ENCODE results near the gene ARIH1.

Gene ARIH1

DNA sequence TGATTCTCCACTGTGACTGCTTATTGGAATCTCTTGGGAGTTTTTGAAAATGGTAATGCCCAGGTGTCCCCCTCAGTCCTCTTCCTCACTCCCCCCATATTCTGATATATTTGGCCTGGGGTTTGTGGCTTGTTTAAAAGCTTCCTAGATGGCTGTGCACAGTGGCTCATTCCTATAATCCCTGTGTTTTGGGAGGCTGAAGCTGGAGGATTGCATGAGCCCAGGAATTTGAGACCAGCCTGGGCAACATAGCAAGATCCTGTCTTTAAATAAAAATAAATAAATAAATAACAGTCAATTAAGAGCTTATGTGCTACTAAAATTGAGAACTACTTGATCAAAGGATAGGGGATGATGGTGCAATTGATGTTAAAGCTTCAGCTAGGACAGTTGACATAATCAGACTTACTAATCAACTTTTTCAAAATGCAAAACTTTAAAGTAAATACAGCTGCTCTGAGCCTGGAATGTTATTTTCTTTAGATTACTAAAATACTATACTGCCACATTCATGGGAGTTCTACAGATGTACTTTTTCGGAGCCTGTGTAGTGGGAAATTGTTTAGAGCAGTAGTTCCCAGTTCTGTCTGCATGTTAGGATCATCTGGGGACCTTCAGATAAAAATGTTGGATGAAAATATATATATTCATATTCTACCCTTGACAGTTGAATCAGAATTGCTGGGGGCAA is 33.4 kb downstream of the ARIH1 start:
- no peak for ATAC-seq
- TF ChIP-seq, protein P1, sequence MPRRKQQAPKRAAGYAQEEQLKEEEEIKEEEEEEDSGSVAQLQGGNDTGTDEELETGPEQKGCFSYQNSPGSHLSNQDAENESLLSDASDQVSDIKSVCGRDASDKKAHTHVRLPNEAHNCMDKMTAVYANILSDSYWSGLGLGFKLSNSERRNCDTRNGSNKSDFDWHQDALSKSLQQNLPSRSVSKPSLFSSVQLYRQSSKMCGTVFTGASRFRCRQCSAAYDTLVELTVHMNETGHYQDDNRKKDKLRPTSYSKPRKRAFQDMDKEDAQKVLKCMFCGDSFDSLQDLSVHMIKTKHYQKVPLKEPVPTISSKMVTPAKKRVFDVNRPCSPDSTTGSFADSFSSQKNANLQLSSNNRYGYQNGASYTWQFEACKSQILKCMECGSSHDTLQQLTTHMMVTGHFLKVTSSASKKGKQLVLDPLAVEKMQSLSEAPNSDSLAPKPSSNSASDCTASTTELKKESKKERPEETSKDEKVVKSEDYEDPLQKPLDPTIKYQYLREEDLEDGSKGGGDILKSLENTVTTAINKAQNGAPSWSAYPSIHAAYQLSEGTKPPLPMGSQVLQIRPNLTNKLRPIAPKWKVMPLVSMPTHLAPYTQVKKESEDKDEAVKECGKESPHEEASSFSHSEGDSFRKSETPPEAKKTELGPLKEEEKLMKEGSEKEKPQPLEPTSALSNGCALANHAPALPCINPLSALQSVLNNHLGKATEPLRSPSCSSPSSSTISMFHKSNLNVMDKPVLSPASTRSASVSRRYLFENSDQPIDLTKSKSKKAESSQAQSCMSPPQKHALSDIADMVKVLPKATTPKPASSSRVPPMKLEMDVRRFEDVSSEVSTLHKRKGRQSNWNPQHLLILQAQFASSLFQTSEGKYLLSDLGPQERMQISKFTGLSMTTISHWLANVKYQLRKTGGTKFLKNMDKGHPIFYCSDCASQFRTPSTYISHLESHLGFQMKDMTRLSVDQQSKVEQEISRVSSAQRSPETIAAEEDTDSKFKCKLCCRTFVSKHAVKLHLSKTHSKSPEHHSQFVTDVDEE (CRISPR knock-in tag; IDR thresholded peaks at IDR 0.05), result no peak
- TF ChIP-seq ZNF70 (CRISPR knock-in tag; IDR thresholded peaks at IDR 0.05) (no peak), ISL1 (CRISPR knock-in tag; IDR thresholded peaks at IDR 0.05) (no peak), GLIS3 (CRISPR knock-in tag; IDR thresholded peaks at IDR 0.05) (no peak), TCF4 (CRISPR knock-in tag; IDR thresholded peaks at IDR 0.05; ENCODE audit: borderline replicate concordance) (no peak), TOX (CRISPR knock-in tag; IDR thresholded peaks at IDR 0.05; ENCODE audit: borderline replicate concordance) (no peak), ZFP30 (CRISPR knock-in tag; IDR thresholded peaks at IDR 0.05) (no peak), ARNTL (CRISPR knock-in tag; IDR thresholded peaks at IDR 0.05; ENCODE audit: borderline replicate concordance, low read depth) (no peak), ZFP3 (CRISPR knock-in tag; IDR thresholded peaks at IDR 0.05) (no peak), OSR1 (CRISPR knock-in tag; IDR thresholded peaks at IDR 0.05) (no peak), ZC3H10 (CRISPR knock-in tag; IDR thresholded peaks at IDR 0.05) (no peak), PPARA (CRISPR knock-in tag; IDR thresholded peaks at IDR 0.05; ENCODE audit: borderline replicate concordance) (no peak), ZNF565 (CRISPR knock-in tag; conservative IDR thresholded peaks at IDR 0.05; ENCODE audit: low read depth) (no peak), RARB (CRISPR knock-in tag; IDR thresholded peaks at IDR 0.05) (no peak), ESRRG (CRISPR knock-in tag; IDR thresholded peaks at IDR 0.05) (no peak)
- TF ChIP-seq, protein P2, sequence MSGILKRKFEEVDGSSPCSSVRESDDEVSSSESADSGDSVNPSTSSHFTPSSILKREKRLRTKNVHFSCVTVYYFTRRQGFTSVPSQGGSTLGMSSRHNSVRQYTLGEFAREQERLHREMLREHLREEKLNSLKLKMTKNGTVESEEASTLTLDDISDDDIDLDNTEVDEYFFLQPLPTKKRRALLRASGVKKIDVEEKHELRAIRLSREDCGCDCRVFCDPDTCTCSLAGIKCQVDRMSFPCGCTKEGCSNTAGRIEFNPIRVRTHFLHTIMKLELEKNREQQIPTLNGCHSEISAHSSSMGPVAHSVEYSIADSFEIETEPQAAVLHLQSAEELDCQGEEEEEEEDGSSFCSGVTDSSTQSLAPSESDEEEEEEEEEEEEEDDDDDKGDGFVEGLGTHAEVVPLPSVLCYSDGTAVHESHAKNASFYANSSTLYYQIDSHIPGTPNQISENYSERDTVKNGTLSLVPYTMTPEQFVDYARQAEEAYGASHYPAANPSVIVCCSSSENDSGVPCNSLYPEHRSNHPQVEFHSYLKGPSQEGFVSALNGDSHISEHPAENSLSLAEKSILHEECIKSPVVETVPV (CRISPR knock-in tag; IDR thresholded peaks at IDR 0.05), result no peak
- TF ChIP-seq, protein P3, sequence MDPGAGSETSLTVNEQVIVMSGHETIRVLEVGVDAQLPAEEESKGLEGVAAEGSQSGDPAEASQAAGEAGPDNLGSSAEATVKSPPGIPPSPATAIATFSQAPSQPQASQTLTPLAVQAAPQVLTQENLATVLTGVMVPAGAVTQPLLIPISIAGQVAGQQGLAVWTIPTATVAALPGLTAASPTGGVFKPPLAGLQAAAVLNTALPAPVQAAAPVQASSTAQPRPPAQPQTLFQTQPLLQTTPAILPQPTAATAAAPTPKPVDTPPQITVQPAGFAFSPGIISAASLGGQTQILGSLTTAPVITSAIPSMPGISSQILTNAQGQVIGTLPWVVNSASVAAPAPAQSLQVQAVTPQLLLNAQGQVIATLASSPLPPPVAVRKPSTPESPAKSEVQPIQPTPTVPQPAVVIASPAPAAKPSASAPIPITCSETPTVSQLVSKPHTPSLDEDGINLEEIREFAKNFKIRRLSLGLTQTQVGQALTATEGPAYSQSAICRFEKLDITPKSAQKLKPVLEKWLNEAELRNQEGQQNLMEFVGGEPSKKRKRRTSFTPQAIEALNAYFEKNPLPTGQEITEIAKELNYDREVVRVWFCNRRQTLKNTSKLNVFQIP (CRISPR knock-in tag; IDR thresholded peaks at IDR 0.05; ENCODE audit: borderline replicate concordance, low read depth), result no peak
- TF ChIP-seq, protein P4, sequence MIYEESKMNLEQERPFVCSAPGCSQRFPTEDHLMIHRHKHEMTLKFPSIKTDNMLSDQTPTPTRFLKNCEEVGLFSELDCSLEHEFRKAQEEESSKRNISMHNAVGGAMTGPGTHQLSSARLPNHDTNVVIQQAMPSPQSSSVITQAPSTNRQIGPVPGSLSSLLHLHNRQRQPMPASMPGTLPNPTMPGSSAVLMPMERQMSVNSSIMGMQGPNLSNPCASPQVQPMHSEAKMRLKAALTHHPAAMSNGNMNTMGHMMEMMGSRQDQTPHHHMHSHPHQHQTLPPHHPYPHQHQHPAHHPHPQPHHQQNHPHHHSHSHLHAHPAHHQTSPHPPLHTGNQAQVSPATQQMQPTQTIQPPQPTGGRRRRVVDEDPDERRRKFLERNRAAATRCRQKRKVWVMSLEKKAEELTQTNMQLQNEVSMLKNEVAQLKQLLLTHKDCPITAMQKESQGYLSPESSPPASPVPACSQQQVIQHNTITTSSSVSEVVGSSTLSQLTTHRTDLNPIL (CRISPR knock-in tag; IDR thresholded peaks at IDR 0.05; ENCODE audit: low read depth), result no peak
- TF ChIP-seq, protein P5, sequence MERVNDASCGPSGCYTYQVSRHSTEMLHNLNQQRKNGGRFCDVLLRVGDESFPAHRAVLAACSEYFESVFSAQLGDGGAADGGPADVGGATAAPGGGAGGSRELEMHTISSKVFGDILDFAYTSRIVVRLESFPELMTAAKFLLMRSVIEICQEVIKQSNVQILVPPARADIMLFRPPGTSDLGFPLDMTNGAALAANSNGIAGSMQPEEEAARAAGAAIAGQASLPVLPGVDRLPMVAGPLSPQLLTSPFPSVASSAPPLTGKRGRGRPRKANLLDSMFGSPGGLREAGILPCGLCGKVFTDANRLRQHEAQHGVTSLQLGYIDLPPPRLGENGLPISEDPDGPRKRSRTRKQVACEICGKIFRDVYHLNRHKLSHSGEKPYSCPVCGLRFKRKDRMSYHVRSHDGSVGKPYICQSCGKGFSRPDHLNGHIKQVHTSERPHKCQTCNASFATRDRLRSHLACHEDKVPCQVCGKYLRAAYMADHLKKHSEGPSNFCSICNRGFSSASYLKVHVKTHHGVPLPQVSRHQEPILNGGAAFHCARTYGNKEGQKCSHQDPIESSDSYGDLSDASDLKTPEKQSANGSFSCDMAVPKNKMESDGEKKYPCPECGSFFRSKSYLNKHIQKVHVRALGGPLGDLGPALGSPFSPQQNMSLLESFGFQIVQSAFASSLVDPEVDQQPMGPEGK (CRISPR knock-in tag; IDR thresholded peaks at IDR 0.05; ENCODE audit: borderline replicate concordance), result no peak

DNA sequence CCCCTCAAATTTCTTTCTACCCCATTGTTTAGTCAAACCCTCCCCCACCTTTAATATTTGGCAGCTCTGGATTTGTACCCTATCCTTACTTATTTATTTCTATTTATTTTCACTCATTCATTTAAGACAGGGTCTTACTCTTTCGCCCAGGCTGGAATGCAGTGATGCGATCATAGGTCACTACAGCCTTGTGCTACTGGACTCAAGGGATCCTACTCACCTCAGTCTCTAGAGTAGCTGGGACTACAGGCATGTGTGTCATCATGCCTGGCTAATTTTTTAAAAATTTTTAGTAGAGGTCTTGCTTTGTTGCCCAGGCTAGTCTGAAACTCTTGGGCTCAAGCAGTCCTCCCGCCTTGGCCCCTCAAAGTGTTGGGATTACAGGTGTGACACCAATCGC is 35.4 kb downstream of the ARIH1 start:
- ATAC-seq, result no peak
- no peak for TF ChIP-seq ARNTL (CRISPR knock-in tag; IDR thresholded peaks at IDR 0.05; ENCODE audit: borderline replicate concordance, low read depth)
- no peak for TF ChIP-seq OSR1 (CRISPR knock-in tag; IDR thresholded peaks at IDR 0.05)
- TF ChIP-seq GLIS3 (CRISPR knock-in tag; IDR thresholded peaks at IDR 0.05), result no peak
- TF ChIP-seq, protein P4 (CRISPR knock-in tag; IDR thresholded peaks at IDR 0.05; ENCODE audit: low read depth), result no peak
- TF ChIP-seq, protein P1 (CRISPR knock-in tag; IDR thresholded peaks at IDR 0.05), result no peak
- TF ChIP-seq, protein P3 (CRISPR knock-in tag; IDR thresholded peaks at IDR 0.05; ENCODE audit: borderline replicate concordance, low read depth), result no peak
- TF ChIP-seq PPARA (CRISPR knock-in tag; IDR thresholded peaks at IDR 0.05; ENCODE audit: borderline replicate concordance), result no peak
- no peak for TF ChIP-seq ESRRG (CRISPR knock-in tag; IDR thresholded peaks at IDR 0.05)
- TF ChIP-seq BACH2 (CRISPR knock-in tag; IDR thresholded peaks at IDR 0.05; ENCODE audit: borderline replicate concordance), result no peak
- no peak for TF ChIP-seq CSDC2 (CRISPR knock-in tag; IDR thresholded peaks at IDR 0.05)
- TF ChIP-seq ZC3H10 (CRISPR knock-in tag; IDR thresholded peaks at IDR 0.05), result no peak
- TF ChIP-seq RARB (CRISPR knock-in tag; IDR thresholded peaks at IDR 0.05), result no peak
